Activated T-helper 1 cell treated with anti-CD3 and anti-CD28 coated beads, Interleukin-12 subunit alpha, Interleukin-12 subunit beta, Interleukin-2, Interleukin-4 antibody, amounts not matched to agents 30 ng/mL and 10 ng/mL and 1 ng/mL, durations not matched to agents 14 hours and 24 hours and 36 hours (primary cell): ENCODE results near the gene PAWR. TPM values are rescaled to one million over a fixed set of nuclear protein-coding genes. Genes with fewer than 3 reads are reported as not detected.

ENCODE experiments used
- DNase-seq: peaks from one replicate; pipeline ENCODE4 v3.0.0; 2021; ENCODE audit warnings: low spot score
- H3K27ac Mint-ChIP-seq: one replicate; pipeline ENCODE4 v1.8.0; 2021; ENCODE audit warnings: mild to moderate bottlenecking, mixed read lengths
- H3K27me3 Mint-ChIP-seq: one replicate; pipeline ENCODE4 v1.8.0; 2022; ENCODE audit warnings: mild to moderate bottlenecking, moderate library complexity, mixed read lengths; ENCODE audit not compliant: insufficient read depth
- H3K36me3 Mint-ChIP-seq: one replicate; pipeline ENCODE4 v1.8.0; 2021; ENCODE audit warnings: low read depth, mixed read lengths
- H3K4me1 Mint-ChIP-seq: one replicate; pipeline ENCODE4 v1.8.0; 2021; ENCODE audit warnings: low read depth, mixed read lengths
- H3K4me3 Mint-ChIP-seq: one replicate; pipeline ENCODE4 v1.8.0; 2021; ENCODE audit warnings: mild to moderate bottlenecking, moderate library complexity, mixed read lengths
- H3K9me3 Mint-ChIP-seq: one replicate; pipeline ENCODE4 v1.8.0; 2021; ENCODE audit warnings: mixed read lengths
- intact Hi-C: fragments of 100-400 bp; cut with micrococcal nuclease; formaldehyde crosslinking; loops from one replicate; pipeline ENCODE4 v1.15.1; 2024
- total RNA-seq: library from RNA; stranded (reverse); gene quantifications from 2 replicates; pipeline ENCODE4 v1.2.3, GENCODE V29; 2022

The PAWR gene
- total RNA-seq, 1 donor from 2014 or later: 6.1 TPM

GRCh38 chr12:79560225-79560889 is 130.4 kb downstream of the PAWR start:
- no peak overlapping the region for H3K27ac Mint-ChIP-seq
- H3K27me3 Mint-ChIP-seq: no peaks in the 10 kb centered on the region
- no peaks in the 10 kb centered on the region for H3K4me1 Mint-ChIP-seq
- no peaks in the 10 kb centered on the region for H3K36me3 Mint-ChIP-seq
- no peak overlapping the region for H3K4me3 Mint-ChIP-seq
- H3K9me3 Mint-ChIP-seq: no peaks in the 10 kb centered on the region
- intact Hi-C loops: no loop called here
- DNase-seq: no peak

DNA sequence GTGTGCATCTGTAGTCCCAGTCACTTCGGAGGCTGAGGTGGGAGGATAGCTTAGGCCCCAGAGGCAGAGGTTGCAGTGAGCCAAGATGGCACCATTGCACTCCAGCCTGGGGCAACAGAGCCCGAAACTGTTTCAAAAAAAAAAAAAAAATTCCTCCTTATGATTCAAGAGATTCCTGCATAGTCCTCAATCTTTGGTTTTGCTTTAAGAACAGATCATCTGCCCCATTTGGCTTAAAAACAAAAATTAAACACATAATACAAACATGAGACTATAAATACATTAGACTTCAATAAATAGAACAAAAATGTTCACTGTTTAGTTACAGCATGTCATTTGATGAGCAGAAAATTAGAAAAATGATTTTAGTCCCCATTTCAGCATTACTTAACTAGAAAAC is 131.2 kb downstream of the PAWR start:
- Mint-ChIP-seq H3K27ac (no peak overlapping the region), H3K4me3 (no peak overlapping the region), H3K27me3 (no peaks in the 10 kb centered on the region), H3K4me1 (no peaks in the 10 kb centered on the region), H3K9me3 (no peaks in the 10 kb centered on the region), H3K36me3 (no peaks in the 10 kb centered on the region)
- intact Hi-C loops: no loop called here
- DNase-seq: no peak

- no peak for DNase-seq
- no peaks in the 10 kb centered on the region for H3K4me1 Mint-ChIP-seq
- no peaks in the 10 kb centered on the region for H3K27me3 Mint-ChIP-seq
- no peaks in the 10 kb centered on the region for H3K36me3 Mint-ChIP-seq
- no peak overlapping the region for H3K4me3 Mint-ChIP-seq
- no peaks in the 10 kb centered on the region for H3K9me3 Mint-ChIP-seq
- intact Hi-C loops: no loop called here
- no peak overlapping the region for H3K27ac Mint-ChIP-seq
These were observed 131.8 kb downstream of the PAWR start for GRCh38 chr12:79558924-79559469.

GRCh38 chr12:79557690-79558315 is 133.0 kb downstream of the PAWR start:
- Mint-ChIP-seq H3K4me3 (no peak overlapping the region), H3K36me3 (no peaks in the 10 kb centered on the region), H3K27ac (no peak overlapping the region), H3K4me1 (no peaks in the 10 kb centered on the region), H3K9me3 (no peaks in the 10 kb centered on the region), H3K27me3 (no peaks in the 10 kb centered on the region)
- no peak for DNase-seq
- intact Hi-C loops: no loop called here

DNA sequence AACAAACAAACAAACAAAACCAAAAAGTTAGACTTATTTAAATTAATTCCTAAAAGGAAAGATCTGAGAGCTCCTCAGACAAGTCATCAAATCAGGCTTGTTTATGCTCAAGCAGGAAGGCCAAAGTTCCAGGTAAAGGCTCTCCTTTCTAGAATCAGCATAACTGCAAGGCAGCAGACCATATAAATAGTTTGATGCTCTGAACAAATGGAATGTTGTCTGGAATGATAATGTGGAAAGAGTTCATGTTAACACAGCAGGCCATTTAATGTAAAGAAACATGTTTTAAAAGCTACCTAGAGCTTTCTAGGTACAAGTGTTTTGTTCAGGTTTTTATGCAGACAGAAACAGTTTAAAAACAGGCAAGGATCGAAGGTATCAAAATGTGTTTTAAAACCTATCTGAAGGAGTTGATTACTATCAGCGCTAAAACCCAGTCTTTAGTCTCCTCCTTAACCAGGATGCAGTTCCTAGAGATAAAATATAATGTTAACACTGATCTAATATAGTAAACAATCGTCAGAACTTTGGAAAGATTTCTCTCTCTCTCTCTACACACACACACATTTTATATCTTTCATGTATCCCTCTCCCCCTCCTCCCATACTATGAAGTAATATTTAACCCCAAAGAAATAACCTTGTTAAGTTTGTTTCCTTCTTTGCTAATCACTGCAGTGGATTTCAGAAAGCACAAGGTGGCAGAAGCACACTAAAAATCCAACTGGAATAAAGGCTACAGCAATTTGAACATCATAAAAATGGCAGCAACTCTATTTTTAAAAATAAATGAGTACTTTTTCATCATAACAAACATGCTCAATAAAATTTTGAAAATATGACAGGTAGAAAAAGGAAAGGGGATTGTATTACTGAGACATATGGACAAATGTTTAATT is 135.5 kb downstream of the PAWR start:
- Mint-ChIP-seq H3K9me3 (no peaks in the 10 kb centered on the region), H3K4me1 (no peaks in the 10 kb centered on the region), H3K27me3 (no peaks in the 10 kb centered on the region), H3K27ac (no peak overlapping the region), H3K4me3 (no peak overlapping the region), H3K36me3 (no peaks in the 10 kb centered on the region)
- intact Hi-C loops: no loop called here
- DNase-seq: no peak

DNA sequence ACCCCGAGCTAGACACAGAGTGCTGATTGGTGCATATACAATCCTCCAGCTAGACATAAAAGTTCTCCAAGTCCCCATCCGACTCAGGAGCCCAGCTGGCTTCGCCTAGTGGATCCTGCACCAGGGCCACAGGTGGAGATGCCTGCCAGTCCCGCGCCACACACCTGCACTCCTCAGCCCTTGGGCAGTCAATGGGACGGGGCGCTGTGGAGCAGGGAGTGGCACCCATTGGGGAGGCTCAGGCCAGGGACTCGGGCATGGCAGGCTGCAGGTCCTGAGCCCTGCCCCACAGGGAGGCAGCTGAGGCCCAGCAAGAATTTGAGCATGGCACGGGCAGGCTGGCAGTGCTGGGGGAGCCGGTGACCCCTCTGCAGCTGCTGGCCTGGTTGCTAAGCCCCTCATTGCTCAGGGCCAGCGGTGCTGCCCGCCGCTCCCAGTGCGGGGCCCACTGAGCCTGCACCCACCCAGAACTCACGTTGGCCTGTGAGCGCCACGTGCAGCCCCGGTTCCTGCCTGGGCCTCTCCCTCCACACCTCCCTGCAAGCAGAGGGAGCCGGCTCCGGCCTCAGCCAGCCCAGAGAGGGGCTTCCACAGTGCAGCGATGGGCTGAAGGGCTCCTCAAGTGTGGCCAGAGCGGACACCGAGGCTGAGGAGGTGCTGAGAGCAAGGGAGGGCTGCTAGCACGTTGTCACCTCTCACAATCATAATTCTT is 136.7 kb downstream of the PAWR start:
- intact Hi-C loops: no loop called here
- no peak overlapping the region for H3K4me3 Mint-ChIP-seq
- no peaks in the 10 kb centered on the region for H3K9me3 Mint-ChIP-seq
- H3K36me3 Mint-ChIP-seq: no peaks in the 10 kb centered on the region
- H3K4me1 Mint-ChIP-seq: no peaks in the 10 kb centered on the region
- no peak for DNase-seq
- no peak overlapping the region for H3K27ac Mint-ChIP-seq
- no peaks in the 10 kb centered on the region for H3K27me3 Mint-ChIP-seq

GRCh38 chr12:79552192-79552591 is 138.6 kb downstream of the PAWR start:
- Mint-ChIP-seq H3K27me3 (no peaks in the 10 kb centered on the region), H3K9me3 (no peaks in the 10 kb centered on the region), H3K4me1 (no peaks in the 10 kb centered on the region), H3K36me3 (no peaks in the 10 kb centered on the region), H3K27ac (no peak overlapping the region), H3K4me3 (no peak overlapping the region)
- intact Hi-C loops: no loop called here
- DNase-seq: no peak

DNA sequence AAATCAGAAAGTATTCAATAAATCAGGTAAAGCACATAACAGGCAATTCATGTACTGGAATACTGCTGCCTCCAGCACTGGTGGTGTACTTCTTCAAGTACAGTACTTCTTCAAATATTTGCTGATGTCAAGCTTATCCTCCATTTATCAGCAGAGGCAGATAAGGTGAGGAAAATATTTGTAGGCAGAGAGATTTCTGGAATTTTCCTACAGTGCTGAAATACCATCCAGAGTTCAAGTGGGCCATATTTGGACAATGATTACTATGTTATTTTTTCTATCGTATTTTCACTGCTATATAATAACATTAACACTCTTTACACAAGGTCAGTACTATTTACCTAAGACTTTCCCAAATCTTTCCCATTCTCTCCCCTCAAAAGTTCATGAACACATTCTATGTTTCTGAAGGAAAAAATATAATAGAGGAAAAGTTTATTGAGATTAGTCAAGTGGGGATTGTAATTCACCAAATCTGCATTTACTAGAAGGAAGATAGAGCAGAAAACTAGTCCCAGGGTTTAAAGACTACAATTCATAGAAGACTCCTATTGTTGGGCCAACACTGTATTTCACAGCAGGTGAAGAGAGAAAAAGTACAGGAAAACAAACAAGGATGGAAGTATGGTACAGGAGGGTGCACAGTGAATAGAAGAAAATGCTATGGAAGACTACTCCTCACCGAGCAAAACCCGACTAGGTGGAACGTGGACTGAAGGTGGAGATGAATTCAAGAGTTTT is 141.1 kb downstream of the PAWR start:
- no peak overlapping the region for H3K27ac Mint-ChIP-seq
- no peaks in the 10 kb centered on the region for H3K36me3 Mint-ChIP-seq
- no peaks in the 10 kb centered on the region for H3K4me1 Mint-ChIP-seq
- H3K9me3 Mint-ChIP-seq: no peaks in the 10 kb centered on the region
- intact Hi-C loops: loop anchor here (2.0 kb wide), 1 partner anchor 637 kb away; no protein-coding TSS in a partner anchor
- H3K4me3 Mint-ChIP-seq: no peak overlapping the region
- DNase-seq: no peak
- H3K27me3 Mint-ChIP-seq: no peaks in the 10 kb centered on the region

DNA sequence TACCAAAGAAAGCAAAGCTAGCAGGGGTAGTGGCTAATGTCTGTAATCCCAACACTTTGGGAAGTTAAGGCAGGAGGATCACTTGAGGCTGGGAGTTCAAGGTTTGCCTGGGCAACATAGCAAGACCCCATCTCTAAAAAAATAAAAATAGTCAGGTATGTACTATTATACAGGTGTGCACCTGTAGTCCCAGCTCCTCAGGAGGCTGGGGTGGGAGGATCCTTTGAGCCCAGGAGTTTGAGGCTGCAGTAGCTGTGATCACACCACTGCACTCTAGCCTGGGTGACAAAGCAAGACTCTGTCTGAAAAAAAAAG is 142.2 kb downstream of the PAWR start:
- DNase-seq: no peak
- Mint-ChIP-seq H3K4me1 (no peaks in the 10 kb centered on the region), H3K27me3 (no peaks in the 10 kb centered on the region), H3K4me3 (no peak overlapping the region), H3K27ac (no peak overlapping the region), H3K9me3 (no peaks in the 10 kb centered on the region), H3K36me3 (no peaks in the 10 kb centered on the region)
- intact Hi-C loops: loop anchor here (1.0 to 2.0 kb wide), 3 partner anchors 190 to 721 kb away; no protein-coding TSS in a partner anchor

GRCh38 chr12:79547735-79548609 is 142.8 kb downstream of the PAWR start:
- Mint-ChIP-seq H3K4me3 (no peak overlapping the region), H3K27me3 (no peaks in the 10 kb centered on the region), H3K27ac (no peak overlapping the region), H3K9me3 (no peaks in the 10 kb centered on the region), H3K36me3 (no peaks in the 10 kb centered on the region), H3K4me1 (no peaks in the 10 kb centered on the region)
- DNase-seq: no peak
- intact Hi-C loops: loop anchor here (1.0 to 2.0 kb wide), 3 partner anchors 190 to 721 kb away; no protein-coding TSS in a partner anchor

GRCh38 chr12:79547044-79547734 is 143.6 kb downstream of the PAWR start:
- Mint-ChIP-seq H3K27me3 (no peaks in the 10 kb centered on the region), H3K4me1 (no peaks in the 10 kb centered on the region), H3K9me3 (no peaks in the 10 kb centered on the region), H3K4me3 (no peak overlapping the region), H3K36me3 (no peaks in the 10 kb centered on the region), H3K27ac (no peak overlapping the region)
- DNase-seq: no peak
- intact Hi-C loops: no loop called here
